Panc1 (cell line): ENCODE results near the gene TPT1. TPM values are rescaled to one million over a fixed set of nuclear protein-coding genes. Genes with fewer than 3 reads are reported as not detected.

Experiments used
- ATAC-seq: fragments of 200-7000 bp; cut with Tn5 transposase; 2 replicates; pipeline ENCODE4 v1.9.1; 2020; ENCODE audit warnings: mild to moderate bottlenecking, moderate library complexity
- BruUV-seq: library from RNA; stranded (reverse); fragments of 400-500 nt; replicated peaks from 2 replicates; lab custom pipeline; 2021; lab: Mats Ljungman, UMichigan
- CTCF ChIA-PET: fragments of 300-600 bp; sonication (Branson Sonifier 250); formaldehyde crosslinking; loops from one replicate; lab custom pipeline; 2022; ENCODE audit warnings: antibody characterized with exemption; lab: Charles Lee
- POLR2A ChIA-PET: fragments of 300-600 bp; sonication (Branson Sonifier 250); formaldehyde crosslinking; loops from one replicate; lab custom pipeline; 2022; ENCODE audit warnings: antibody characterized with exemption; lab: Charles Lee
- DNase-seq: peaks from one replicate; pipeline ENCODE4 v3.0.0-alpha.2; 2010; ENCODE audit warnings: low read depth, low spot score
- H3K27ac ChIP-seq: 2 replicates; pipeline ENCODE4 v1.5.1; 2011; ENCODE audit warnings: mild to moderate bottlenecking, low read length, inconsistent platforms
- H3K27me3 ChIP-seq: fragments of 200-500 bp; sonication (Bioruptor generic); 2 replicates; pipeline ENCODE4 v1.6.0; 2014; ENCODE audit warnings: low read length, inconsistent platforms; ENCODE audit not compliant: control insufficient read depth, insufficient read depth
- H3K36me3 ChIP-seq: fragments of 200-500 bp; sonication (Bioruptor generic); 2 replicates; pipeline ENCODE4 v1.5.1; 2014; ENCODE audit warnings: inconsistent platforms, mild to moderate bottlenecking, low read length, moderate library complexity; ENCODE audit not compliant: control insufficient read depth, insufficient read depth
- H3K4me1 ChIP-seq: 2 replicates; pipeline ENCODE4 v1.5.1; 2011; ENCODE audit warnings: inconsistent platforms, mild to moderate bottlenecking, low read length, moderate library complexity; ENCODE audit not compliant: control insufficient read depth, insufficient read depth
- H3K4me3 ChIP-seq, 2 experiments: 2 replicates each; pipeline ENCODE4 v1.5.1; 2011 to 2012; ENCODE audit warnings: low read depth in 2 of 2, low read length in 2 of 2, mild to moderate bottlenecking in 2 of 2, inconsistent platforms in 1 of 2, moderate library complexity in 1 of 2
- H3K9me3 ChIP-seq: fragments of 200-500 bp; sonication (Bioruptor generic); 2 replicates; pipeline ENCODE4 v1.5.1; 2014; ENCODE audit warnings: low read depth, mild to moderate bottlenecking, inconsistent platforms, low read length, moderate library complexity; ENCODE audit not compliant: control insufficient read depth, insufficient read depth
- POLR2AphosphoS5 ChIP-seq: IDR thresholded peaks from 2 replicates; pipeline ENCODE4 v1.6.1; 2012; ENCODE audit warnings: mild to moderate bottlenecking, low read depth, low read length, moderate library complexity
- REST ChIP-seq, 2 experiments: IDR thresholded peaks; 2 replicates each; pipeline ENCODE4 v1.6.1; 2011 to 2012; ENCODE audit warnings: low read depth in 2 of 2, control low read depth in 1 of 2, low read length in 1 of 2, mild to moderate bottlenecking in 1 of 2, moderate library complexity in 1 of 2; ENCODE audit not compliant: insufficient read depth in 1 of 2
- SIN3A ChIP-seq: IDR thresholded peaks from 2 replicates; pipeline ENCODE4 v1.6.1; 2012; ENCODE audit warnings: low read depth, mild to moderate bottlenecking, low read length, moderate library complexity, borderline replicate concordance; ENCODE audit not compliant: insufficient read depth
- TCF7L2 ChIP-seq: IDR thresholded peaks from 2 replicates; pipeline ENCODE4 v1.6.1; 2011; ENCODE audit warnings: mild to moderate bottlenecking, low read depth, low read length, inconsistent platforms
- in situ Hi-C: cut with HindIII; loops from 2 replicates; pipeline ENCODE4 v1.10.0; 2016; ENCODE audit warnings: low sequenced_read_pairs, low pct_unique_long_range_greater_than_20kb
- intact Hi-C: fragments of 100-400 bp; cut with micrococcal nuclease; formaldehyde crosslinking; loops from one replicate; pipeline ENCODE4 v1.10.0; 2022; ENCODE audit not compliant: unreplicated experiment
- total RNA-seq: library from RNA; stranded (reverse); gene quantifications from one replicate; pipeline ENCODE4 v1.2.1, GENCODE V29; 2021; ENCODE audit not compliant: unreplicated experiment
- TF ChIP-seq, protein P1 (sequence below): fragments of 450-650 bp; IDR thresholded peaks from 2 replicates; pipeline ENCODE4 v1.5.1; 2017; ENCODE audit warnings: mild to moderate bottlenecking

Gene TPT1
- total RNA-seq, 1 experiment from 2014 or later = 939 TPM

DNA sequence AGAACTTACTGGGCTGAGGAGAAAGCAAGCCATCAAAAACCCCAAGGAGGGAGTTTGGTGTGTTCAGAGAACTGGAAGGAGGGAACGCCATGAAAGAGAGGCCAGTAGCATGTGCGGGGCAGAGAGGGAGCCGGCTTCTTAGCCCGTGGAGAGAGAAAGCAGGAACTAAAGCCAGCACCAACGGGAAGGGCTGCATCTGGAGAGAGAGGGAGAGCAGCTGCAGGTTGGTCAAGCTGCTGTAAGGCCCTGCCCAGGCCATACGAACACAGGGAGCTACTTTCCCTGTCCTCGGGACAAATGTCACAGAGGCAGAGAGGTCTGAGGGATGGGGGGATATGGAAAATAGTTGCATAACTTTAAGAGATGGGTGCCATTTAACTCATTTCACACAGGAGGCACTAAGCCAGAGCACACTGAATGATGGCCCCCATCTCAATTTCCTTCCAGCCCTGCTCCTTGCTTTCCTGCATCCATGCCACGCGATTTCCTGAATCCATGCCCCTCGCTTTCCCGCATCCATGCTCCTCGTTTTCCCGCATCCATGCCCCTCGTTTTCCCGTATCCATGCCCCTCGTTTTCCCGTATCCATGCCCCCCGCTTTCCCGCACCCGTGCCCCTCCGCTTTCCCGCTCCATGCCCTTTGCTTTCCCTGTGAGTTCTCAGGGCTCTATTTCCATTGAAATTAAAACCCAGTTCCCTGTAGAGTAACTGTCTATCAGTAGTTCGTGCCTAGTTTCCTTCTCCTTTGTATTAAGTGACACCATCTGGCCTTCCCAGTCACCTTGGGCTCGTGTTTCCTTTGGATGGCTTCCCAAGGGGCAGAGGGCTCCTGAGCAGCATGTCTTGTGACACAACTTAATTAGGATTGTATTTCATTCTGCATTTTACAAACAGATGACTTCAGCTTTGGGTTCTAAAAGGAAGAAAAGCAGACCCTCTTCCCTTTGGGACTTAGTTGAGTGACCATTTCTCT, 31.5 kb upstream of the TPT1 start:
- Histone ChIP-seq H3K4me1 (peaks cover 2% of the 10 kb centered on the region; the same call in 1 of the 2 replicates), H3K36me3 (no peaks in the 10 kb centered on the region), H3K27me3 (no peaks in the 10 kb centered on the region), H3K9me3 (no peaks in the 10 kb centered on the region), H3K27ac (no peak overlapping the region), H3K4me3 (no peak overlapping the region)
- TF ChIP-seq TCF7L2 (no peak), SIN3A (no peak), POLR2AphosphoS5 (no peak), REST (IDR thresholded peaks at IDR 0.05; ENCODE audit: insufficient read depth in 1 of 2, low read depth in 2 of 2, low read length in 1 of 2) (no peak)
- TF ChIP-seq, protein P1, sequence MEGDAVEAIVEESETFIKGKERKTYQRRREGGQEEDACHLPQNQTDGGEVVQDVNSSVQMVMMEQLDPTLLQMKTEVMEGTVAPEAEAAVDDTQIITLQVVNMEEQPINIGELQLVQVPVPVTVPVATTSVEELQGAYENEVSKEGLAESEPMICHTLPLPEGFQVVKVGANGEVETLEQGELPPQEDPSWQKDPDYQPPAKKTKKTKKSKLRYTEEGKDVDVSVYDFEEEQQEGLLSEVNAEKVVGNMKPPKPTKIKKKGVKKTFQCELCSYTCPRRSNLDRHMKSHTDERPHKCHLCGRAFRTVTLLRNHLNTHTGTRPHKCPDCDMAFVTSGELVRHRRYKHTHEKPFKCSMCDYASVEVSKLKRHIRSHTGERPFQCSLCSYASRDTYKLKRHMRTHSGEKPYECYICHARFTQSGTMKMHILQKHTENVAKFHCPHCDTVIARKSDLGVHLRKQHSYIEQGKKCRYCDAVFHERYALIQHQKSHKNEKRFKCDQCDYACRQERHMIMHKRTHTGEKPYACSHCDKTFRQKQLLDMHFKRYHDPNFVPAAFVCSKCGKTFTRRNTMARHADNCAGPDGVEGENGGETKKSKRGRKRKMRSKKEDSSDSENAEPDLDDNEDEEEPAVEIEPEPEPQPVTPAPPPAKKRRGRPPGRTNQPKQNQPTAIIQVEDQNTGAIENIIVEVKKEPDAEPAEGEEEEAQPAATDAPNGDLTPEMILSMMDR = no peak
- in situ Hi-C loops (no loop called here), intact Hi-C loops (no loop called here)
- ATAC-seq (no peak), DNase-seq (no peak)
- BruUV-seq = no TSS peak
- CTCF ChIA-PET = no interaction called here
- POLR2A ChIA-PET = interaction anchor here (0.7 kb wide), 1 partner anchor 88 kb away, joined by 7 read pairs; no protein-coding TSS in a partner anchor

- CTCF ChIA-PET = interaction anchor here (0.5 to 0.7 kb wide), 3 partner anchors 44 to 930 kb away, joined by 3 to 9 read pairs (median 5); no protein-coding TSS in a partner anchor
Measured at GRCh38 chr13:45370922-45371406, 30.0 kb upstream of the TPT1 start.

More at GRCh38 chr13:45370922-45371406, 30.0 kb upstream of the TPT1 start:
- no peak overlapping the region for H3K4me3 ChIP-seq
- no peaks in the 10 kb centered on the region for H3K36me3 ChIP-seq
- BruUV-seq = no TSS peak
- no peak for TF ChIP-seq TCF7L2
- TF ChIP-seq, protein P1 = peak; percentile 95
- TF ChIP-seq SIN3A = no peak
- no peak overlapping the region for H3K27ac ChIP-seq
- intact Hi-C loops (no loop called here), in situ Hi-C loops (no loop called here)
- H3K9me3 ChIP-seq = no peaks in the 10 kb centered on the region
- ATAC-seq (peak; percentile 92), DNase-seq (no peak)
- no peaks in the 10 kb centered on the region for H3K27me3 ChIP-seq
- peaks cover 2% of the 10 kb centered on the region; the same call in 1 of the 2 replicates for H3K4me1 ChIP-seq
- POLR2A ChIA-PET = interaction anchor here (0.6 kb wide), 1 partner anchor 300 kb away, joined by 5 read pairs; no protein-coding TSS in a partner anchor
